Inferior parietal cortex (tissue), 1 donor: Measurements from ENCODE around the gene DIRAS3.
"Not testable (repeated sequence)": the region's sequence is repeated elsewhere in the genome, so short reads cannot be mapped to it uniquely, and the experiment has no call there.

ENCODE experiments used
- DNase-seq: peaks from one replicate; pipeline ENCODE4 v3.0.0-alpha.2; 2016; ENCODE audit errors: extremely low spot score

Gene DIRAS3

GRCh38 chr1:68049941-68050878, at the start of gene DIRAS3:
Gene DIRAS3 (minus strand): TSS chr1:68050627. CDS start chr1:68047297, 3,330 bp downstream.
- DNase-seq, result no peak

GRCh38 chr1:68093737-68094136, 43.3 kb upstream of the DIRAS3 start:
- DNase-seq, result no peak

GRCh38 chr1:68087184-68087583, 36.8 kb upstream of the DIRAS3 start:
- DNase-seq, result no peak

- DNase-seq, result no peak
These were observed 35.3 kb upstream of the DIRAS3 start for GRCh38 chr1:68085752-68086151.

- no peak for DNase-seq
These were observed 33.3 kb upstream of the DIRAS3 start for GRCh38 chr1:68083686-68084085.

- no peak for DNase-seq
These were observed 31.4 kb upstream of the DIRAS3 start for GRCh38 chr1:68081775-68082283.

GRCh38 chr1:68078647-68079046, 28.2 kb upstream of the DIRAS3 start:
- DNase-seq, result no peak

GRCh38 chr1:68074472-68074871, 24.0 kb upstream of the DIRAS3 start:
- no peak for DNase-seq

- no peak for DNase-seq
These were observed 15.3 kb upstream of the DIRAS3 start for GRCh38 chr1:68065766-68066165.

GRCh38 chr1:68058053-68058452, 7.6 kb upstream of the DIRAS3 start:
- not testable (repeated sequence) for DNase-seq

- no peak for DNase-seq
These were observed 7.1 kb upstream of the DIRAS3 start for GRCh38 chr1:68057564-68057963.

GRCh38 chr1:68057050-68057449, 6.6 kb upstream of the DIRAS3 start:
- no peak for DNase-seq

GRCh38 chr1:68051475-68051874, 1.0 kb upstream of the DIRAS3 start:
- DNase-seq, result peak; percentile 2

- no peak for DNase-seq
These were observed 2.8 kb downstream of the DIRAS3 start for GRCh38 chr1:68047659-68048026.

- DNase-seq, result no peak
These were observed 3.4 kb downstream of the DIRAS3 start for GRCh38 chr1:68046885-68047658.

GRCh38 chr1:68046423-68046822, 4.0 kb downstream of the DIRAS3 start:
- DNase-seq, result no peak

- no peak for DNase-seq
These were observed 4.8 kb downstream of the DIRAS3 start for GRCh38 chr1:68045511-68046180.

GRCh38 chr1:68043443-68044090, 6.9 kb downstream of the DIRAS3 start:
- DNase-seq, result no peak

- DNase-seq, result no peak
These were observed 13.5 kb downstream of the DIRAS3 start for GRCh38 chr1:68036946-68037345.

- no peak for DNase-seq
These were observed 21.0 kb downstream of the DIRAS3 start for GRCh38 chr1:68029444-68029843.

GRCh38 chr1:68028566-68028965, 21.9 kb downstream of the DIRAS3 start:
- DNase-seq, result no peak
